ENCODE measurements around the gene GZMA. TPM values are rescaled to one million over a fixed set of nuclear protein-coding genes. Genes with fewer than 3 reads are reported as not detected.

GZMA gene
- total and polyA plus RNA-seq, 2 donors (not counting 3 experiments of a cell fraction or from before 2014, with no cell fraction given), result not detected

DNA sequence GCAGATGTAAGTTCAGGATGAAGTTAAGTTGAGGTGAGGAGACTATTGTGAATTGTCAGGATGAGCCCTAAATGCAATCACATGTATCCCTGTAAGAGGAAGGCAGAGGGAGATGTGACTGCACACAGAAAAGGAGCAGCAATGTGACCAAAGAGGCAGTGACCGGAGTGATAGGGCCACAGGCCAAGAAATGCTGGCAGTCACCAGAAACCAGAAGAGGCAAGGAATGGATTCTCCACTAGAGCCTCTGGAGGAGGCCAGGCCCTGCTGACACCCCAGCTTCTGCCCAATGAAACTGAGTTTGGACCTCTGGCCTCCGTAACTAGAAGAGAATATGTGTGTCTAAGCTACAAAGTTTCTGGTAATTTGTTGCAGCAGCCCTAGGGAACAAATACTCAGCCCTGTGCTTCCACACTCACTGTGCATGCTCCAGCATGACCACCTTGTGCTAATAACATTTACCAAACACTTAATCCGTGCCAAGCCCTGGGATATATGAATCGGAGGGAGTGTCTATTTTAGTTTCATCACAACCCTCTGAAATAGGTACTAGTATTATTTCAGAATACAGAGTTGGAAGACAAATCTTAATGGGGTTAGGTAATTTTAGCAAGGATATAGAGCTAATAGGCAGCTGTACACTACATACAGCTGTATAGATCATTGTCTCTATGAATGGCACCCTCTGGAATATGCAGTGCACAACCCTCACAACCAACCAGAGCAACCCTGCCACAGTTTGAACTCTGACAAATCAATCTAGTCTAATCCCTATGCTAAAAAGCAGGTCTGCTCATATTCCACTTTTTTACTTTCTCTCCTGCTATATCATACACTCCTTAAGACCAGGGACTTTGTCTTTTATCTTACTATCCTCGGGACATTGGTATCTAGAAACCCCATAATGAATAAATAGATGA lies 49.7 kb downstream of the GZMA start:
- Histone ChIP-seq H2AFZ (ENCODE audit: low read depth, low read length) (peak overlapping the region; percentile 44), H3K27me3 (ENCODE audit: control insufficient read depth in 2 of 2, insufficient read depth in 2 of 2, low read length in 2 of 2) (no peaks in the 10 kb centered on the region), H3K9ac (replicated peaks; ENCODE audit: extremely low read depth, insufficient read depth, low read length) (no peak overlapping the region), H3K27ac (ENCODE audit: insufficient read depth, low read depth, low read length) (peak overlapping the region; percentile 35), H3K4me2 (ENCODE audit: insufficient read depth, low read length) (no peak overlapping the region), H3K9me1 (replicated peaks; ENCODE audit: control insufficient read depth, extremely low read depth, insufficient read depth, low read length) (no peaks in the 10 kb centered on the region), H3K4me1 (ENCODE audit: control insufficient read depth, extremely low read depth, insufficient read depth, low read length) (peaks cover 40% of the 10 kb centered on the region), H4K20me1 (replicated peaks; ENCODE audit: control insufficient read depth, extremely low read depth, insufficient read depth, low read length) (no peaks in the 10 kb centered on the region), H3K79me2 (ENCODE audit: control insufficient read depth, insufficient read depth, low read length) (no peaks in the 10 kb centered on the region), H3K36me3 (ENCODE audit: control insufficient read depth in 2 of 2, extremely low read depth in 1 of 2, insufficient read depth in 2 of 2, low read length in 2 of 2) (no peaks in the 10 kb centered on the region), H3K9me3 (replicated peaks; ENCODE audit: control insufficient read depth, insufficient read depth, low read length) (no peaks in the 10 kb centered on the region), H3K4me3 (replicated peaks in 1 of 3; ENCODE audit: insufficient read depth in 1 of 3, low read depth in 1 of 3, low read length in 3 of 3) (no peak overlapping the region)
- intact Hi-C loops (cut with micrococcal nuclease), result no loop called here
- ChIA-PET POLR2A (no interaction called here), CTCF (interaction anchor here (1.9 to 4.9 kb wide), 4 partner anchors 8 to 246 kb away, joined by 6 to 37 read pairs (median 20); partner anchors contain the start of gene GPX8)
- no TSS peak for BruUV-seq (replicated peaks)
- FAIRE-seq (no peak), DNase-seq (ENCODE audit: low read depth, low spot score) (peak; percentile 40)
- TF ChIP-seq POLR2AphosphoS5 (IDR thresholded peaks at IDR 0.05; ENCODE audit: insufficient read depth, low read depth, low read length), result no peak
- TF ChIP-seq, protein P1, sequence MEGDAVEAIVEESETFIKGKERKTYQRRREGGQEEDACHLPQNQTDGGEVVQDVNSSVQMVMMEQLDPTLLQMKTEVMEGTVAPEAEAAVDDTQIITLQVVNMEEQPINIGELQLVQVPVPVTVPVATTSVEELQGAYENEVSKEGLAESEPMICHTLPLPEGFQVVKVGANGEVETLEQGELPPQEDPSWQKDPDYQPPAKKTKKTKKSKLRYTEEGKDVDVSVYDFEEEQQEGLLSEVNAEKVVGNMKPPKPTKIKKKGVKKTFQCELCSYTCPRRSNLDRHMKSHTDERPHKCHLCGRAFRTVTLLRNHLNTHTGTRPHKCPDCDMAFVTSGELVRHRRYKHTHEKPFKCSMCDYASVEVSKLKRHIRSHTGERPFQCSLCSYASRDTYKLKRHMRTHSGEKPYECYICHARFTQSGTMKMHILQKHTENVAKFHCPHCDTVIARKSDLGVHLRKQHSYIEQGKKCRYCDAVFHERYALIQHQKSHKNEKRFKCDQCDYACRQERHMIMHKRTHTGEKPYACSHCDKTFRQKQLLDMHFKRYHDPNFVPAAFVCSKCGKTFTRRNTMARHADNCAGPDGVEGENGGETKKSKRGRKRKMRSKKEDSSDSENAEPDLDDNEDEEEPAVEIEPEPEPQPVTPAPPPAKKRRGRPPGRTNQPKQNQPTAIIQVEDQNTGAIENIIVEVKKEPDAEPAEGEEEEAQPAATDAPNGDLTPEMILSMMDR (IDR thresholded peaks at IDR 0.05; ENCODE audit: extremely low read depth in 1 of 2, insufficient read depth in 1 of 2, low read depth in 1 of 2, low read length in 2 of 2), result no peak
- no peak for TF ChIP-seq EZH2 (IDR thresholded peaks at IDR 0.05; ENCODE audit: borderline replicate concordance, low read depth, low read length, severe bottlenecking)
- TF ChIP-seq FOS (IDR thresholded peaks at IDR 0.05; ENCODE audit: borderline replicate concordance, insufficient read depth, low read length), result no peak
- TF ChIP-seq, protein P2, sequence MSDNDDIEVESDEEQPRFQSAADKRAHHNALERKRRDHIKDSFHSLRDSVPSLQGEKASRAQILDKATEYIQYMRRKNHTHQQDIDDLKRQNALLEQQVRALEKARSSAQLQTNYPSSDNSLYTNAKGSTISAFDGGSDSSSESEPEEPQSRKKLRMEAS (IDR thresholded peaks at IDR 0.05; ENCODE audit: insufficient read depth, insufficient read length), result no peak
- TF ChIP-seq MYC (IDR thresholded peaks at IDR 0.05; ENCODE audit: low read depth, low read length), result no peak
- TF ChIP-seq JUN (IDR thresholded peaks at IDR 0.05; ENCODE audit: borderline replicate concordance, insufficient read depth, insufficient read length, low read depth), result no peak
- no peak for TF ChIP-seq POLR2A (IDR thresholded peaks at IDR 0.05; ENCODE audit: low read depth, low read length)
- no peak for TF ChIP-seq GATA2 (IDR thresholded peaks at IDR 0.05; ENCODE audit: insufficient read depth, insufficient read length, low read depth, low read length)
- dilution Hi-C loops (cut with MboI; ENCODE audit: extremely low pct_ligation_motif_present, low sequenced_read_pairs), result no loop called here
